T-helper 2 cell treated with Interferon-gamma antibody and Interleukin-4, amounts not matched to agents 100 ng/mL and 5 ng/mL, for 36 hours (primary cell): Measurements from ENCODE around the gene TMEM184A. TPM values are rescaled to one million over a fixed set of nuclear protein-coding genes. Genes with fewer than 3 reads are reported as not detected.

Experiments used
- intact Hi-C: fragments of 100-400 bp; cut with micrococcal nuclease; formaldehyde crosslinking; loops from one replicate; pipeline ENCODE4 v1.15.1; 2023
- total RNA-seq: library from RNA; stranded (reverse); gene quantifications from 2 replicates; pipeline ENCODE4 v1.2.3, GENCODE V29; 2022

The TMEM184A gene
- total RNA-seq, 1 donor from 2014 or later: not detected

DNA sequence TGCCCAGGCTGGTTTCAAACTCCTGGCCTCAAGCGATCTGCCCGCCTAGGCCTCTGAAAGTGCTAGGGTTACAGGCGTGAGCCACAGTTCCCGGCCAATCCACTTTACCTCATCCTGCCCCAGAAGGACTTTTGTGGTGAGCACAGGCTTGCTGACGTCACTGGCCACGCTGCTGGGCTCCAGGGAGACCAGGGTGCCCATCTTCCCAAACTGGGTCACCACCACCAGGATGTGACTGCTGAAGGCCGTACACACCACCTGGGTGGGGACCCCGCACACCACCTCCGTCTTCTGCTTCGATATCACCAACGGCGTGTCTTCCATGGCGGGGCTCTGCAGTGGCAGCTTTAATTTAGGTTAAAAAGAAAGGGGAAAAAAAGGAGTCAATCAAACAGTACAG, 13.0 kb upstream of the TMEM184A start:
- intact Hi-C loops: no loop called here

GRCh38 chr7:1567896-1568510, 12.0 kb upstream of the TMEM184A start:
- intact Hi-C loops: no loop called here

GRCh38 chr7:1567049-1567771, 11.2 kb upstream of the TMEM184A start:
- intact Hi-C loops: no loop called here

GRCh38 chr7:1566687-1567048, 10.7 kb upstream of the TMEM184A start:
- intact Hi-C loops: no loop called here

- intact Hi-C loops: no loop called here
Measured at GRCh38 chr7:1564603-1565022, 8.6 kb upstream of the TMEM184A start.

- intact Hi-C loops: no loop called here
Measured at GRCh38 chr7:1563981-1564602, 8.1 kb upstream of the TMEM184A start.

GRCh38 chr7:1562597-1563051, 6.6 kb upstream of the TMEM184A start:
- intact Hi-C loops: no loop called here

DNA sequence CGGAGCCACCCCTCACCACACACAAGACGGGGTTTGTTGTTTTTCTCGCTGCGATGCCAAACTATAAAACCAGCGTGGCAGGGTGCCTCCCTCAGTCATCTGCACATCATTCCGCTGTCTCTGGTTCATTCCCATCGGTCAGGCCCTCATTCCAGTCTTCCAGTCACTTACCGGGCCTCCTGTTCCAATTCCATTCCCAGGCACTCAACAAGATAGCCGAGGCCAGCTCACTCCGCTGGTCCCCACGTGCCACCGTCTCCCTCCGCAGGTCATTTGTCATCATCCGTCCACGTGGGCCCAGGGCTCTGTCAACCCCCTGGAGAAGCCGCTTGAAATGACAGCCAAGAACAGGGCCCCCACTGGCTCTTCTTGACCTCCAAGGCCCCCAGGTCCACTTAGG, 6.1 kb upstream of the TMEM184A start:
- intact Hi-C loops: no loop called here

- intact Hi-C loops: no loop called here
Measured at GRCh38 chr7:1561036-1561940, 5.3 kb upstream of the TMEM184A start.

DNA sequence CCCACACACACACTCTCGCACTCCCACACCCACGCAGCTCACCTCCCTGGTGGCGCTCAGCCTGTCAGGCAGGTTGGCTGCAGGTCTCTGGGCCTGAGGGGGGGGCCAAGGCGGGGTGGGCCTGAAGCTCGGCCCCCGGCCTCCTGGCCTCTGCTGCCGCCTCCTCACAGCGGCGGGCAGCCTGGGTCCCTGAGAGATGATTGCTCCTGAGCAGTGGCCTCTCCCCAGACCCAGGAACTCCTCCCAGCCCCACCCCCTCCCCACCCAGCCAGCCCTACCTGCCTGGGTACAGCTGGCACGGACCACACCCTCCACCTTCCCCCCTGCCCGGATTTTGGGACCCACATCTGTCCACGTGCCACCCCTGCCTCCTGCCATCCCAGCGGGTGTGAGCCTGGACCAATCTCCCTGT, 4.6 kb upstream of the TMEM184A start:
- intact Hi-C loops: no loop called here

DNA sequence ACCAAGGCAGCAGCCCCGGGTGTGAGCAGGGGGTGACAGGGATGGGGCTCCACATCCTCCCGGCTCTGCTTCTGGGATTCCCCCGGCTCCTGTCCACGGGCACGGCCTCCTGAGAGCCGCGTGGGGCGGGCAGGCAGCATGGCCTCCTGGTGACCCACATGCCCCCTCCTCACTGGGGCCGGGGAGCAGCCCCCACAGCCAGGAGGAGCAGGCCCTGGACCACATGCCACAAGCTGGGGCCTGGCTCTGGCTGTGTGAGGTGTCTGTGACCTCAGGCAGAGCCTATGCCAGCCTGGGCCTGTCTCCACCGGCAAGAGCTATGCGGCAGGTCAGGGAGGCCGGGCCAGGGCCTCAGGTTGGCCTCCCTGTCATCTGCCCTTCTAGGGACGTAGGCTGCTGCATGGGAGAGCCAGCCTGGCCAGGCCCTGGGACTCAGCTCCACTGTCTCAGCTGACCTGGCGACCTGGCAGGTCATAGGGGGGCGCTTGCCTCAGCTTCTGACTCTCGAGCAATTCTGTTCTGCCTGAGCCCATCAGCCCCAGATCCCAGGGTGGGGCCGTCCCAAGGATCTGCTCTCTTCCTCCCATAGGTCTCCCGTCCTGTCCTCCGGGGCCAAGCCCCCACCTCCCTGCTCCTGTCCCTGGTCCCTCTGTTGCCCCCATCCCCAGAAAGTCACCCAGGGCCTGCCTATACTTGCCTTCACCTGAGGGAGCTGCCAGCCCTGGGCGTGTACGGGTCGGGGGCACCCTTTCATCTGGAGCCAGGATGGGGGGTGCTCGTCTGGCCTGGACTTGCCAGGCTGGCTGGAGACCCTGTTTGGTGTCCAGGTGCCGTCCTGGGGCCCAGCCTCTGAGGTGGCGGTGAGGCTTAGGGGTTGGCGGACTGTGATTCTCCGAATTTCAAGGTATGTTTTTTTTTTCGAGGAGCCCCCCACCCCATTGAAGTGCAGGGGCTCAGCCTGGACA, 3.9 kb upstream of the TMEM184A start:
- intact Hi-C loops: no loop called here

GRCh38 chr7:1558841-1559625, 3.0 kb upstream of the TMEM184A start:
- intact Hi-C loops: no loop called here

- intact Hi-C loops: no loop called here
Measured at GRCh38 chr7:1558181-1558811, 2.3 kb upstream of the TMEM184A start.

- intact Hi-C loops: no loop called here
Measured at GRCh38 chr7:1557771-1558170, 1.8 kb upstream of the TMEM184A start.

DNA sequence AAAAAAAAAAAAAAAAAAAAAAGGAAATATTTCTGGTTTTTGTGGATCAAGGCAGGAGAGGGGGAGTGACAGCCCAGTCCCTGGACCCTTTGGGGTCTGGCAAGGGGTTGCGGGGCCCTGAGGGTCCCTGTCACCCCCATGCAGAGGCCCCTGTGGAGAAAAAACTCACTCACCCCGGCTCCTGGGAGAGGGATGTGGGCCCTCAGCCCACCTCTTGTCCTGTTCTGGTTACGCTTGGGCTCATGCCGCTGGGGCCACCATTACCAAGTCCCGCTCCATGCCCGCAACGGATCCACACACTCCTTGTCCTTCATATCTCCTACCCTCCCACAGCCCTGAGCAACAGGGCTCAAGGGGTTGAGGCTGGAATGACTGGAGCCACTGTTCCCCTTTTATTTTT, 1.0 kb upstream of the TMEM184A start:
- intact Hi-C loops: no loop called here

DNA sequence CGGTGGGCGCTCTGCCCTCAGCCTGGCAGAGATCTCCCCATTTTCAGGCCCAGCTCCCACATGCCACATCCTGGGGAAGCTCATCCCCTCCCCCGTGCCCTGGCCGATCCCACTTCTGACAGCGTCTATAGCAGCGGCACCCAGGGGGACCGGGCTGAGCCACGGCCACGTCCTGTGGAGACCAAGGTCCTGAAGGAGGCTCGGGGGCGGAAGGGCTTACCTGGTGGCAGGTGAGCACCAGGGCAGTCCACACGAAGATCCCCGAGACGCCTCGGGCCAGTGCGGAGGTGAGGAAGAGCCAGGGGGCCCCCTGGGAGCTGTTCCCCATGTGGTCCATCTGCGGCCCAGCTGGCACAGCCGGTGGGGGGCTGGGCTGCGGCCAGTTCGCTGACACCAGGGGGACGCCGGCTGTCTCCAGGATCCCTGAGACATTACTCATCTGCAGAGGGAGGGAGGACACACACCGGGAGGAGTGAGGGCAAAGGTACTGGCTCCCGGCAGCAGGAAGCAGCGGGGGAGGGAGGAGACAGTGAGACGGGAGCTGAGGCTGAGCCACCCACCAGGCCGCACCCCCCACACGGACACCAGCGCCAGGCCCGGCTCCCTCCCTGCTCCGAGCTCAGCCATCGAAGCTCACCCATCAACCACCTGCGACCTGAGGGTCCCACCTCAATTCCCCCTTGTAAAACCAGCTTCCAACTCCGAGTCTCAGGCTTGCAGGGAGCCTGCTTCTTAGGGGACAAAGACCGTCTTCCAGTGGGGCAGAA, 776 bp downstream of the TMEM184A start:
- intact Hi-C loops: no loop called here

DNA sequence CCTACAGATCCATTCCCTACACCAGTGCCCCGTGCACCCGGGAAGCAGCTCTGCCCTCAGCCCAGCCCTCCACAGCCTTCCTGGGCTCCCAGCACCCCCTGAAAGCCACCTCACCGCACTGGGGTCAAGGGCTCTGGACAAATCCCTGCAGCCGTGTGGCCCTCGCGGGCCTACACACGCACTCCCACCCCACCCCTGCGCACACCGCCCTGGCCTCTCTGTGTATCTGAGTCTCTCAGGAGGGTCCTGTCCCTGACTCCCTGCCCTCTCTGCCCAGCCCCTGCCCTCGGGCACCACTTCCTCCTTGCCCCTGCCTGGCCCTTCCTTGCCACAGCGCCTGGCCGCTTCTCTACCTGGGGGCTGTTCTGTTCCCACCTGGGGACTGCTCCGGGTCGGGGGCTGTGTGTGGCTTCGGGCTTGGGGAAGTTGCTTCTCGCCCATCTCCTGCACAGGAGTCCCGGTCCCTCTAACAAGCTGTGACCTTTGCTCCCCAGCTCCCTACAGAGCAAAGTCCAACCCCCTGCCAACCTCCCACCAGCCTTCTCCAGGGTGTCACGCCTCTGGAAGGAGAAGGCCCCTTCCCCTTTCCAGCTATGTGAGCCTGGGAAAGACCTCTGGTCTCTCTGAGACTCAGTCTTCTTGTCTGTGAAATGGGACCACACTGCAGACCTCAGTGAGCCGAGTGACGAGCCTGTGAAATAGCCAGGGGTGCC, 1.5 kb downstream of the TMEM184A start:
- intact Hi-C loops: no loop called here
